DMS79 (cell line): ENCODE results near the gene TLR10.
A peak's percentile ranks its signal among the peaks of the same experiment; 100 is the strongest.

Experiments used
- DNase-seq: peaks from one replicate; lab custom pipeline; 2025; lab: John Stamatoyannopoulos, UW

The TLR10 gene

GRCh38 chr4:38728631-38729141, 54.1 kb downstream of the TLR10 start:
- peak; percentile 39 for DNase-seq

- no peak for DNase-seq
Observed at GRCh38 chr4:38724475-38724808, 58.3 kb downstream of the TLR10 start.

GRCh38 chr4:38723726-38724474, 58.9 kb downstream of the TLR10 start:
- DNase-seq = no peak

- DNase-seq = no peak
Observed at GRCh38 chr4:38723114-38723513, 59.7 kb downstream of the TLR10 start.
